A549 (cell line): Measurements from ENCODE around the gene ACTR6. TPM values are rescaled to one million over a fixed set of nuclear protein-coding genes. Genes with fewer than 3 reads are reported as not detected.

Source experiments
- ATAC-seq, 2 experiments: fragments of 200-7000 bp in 1 of 2; fragments of >200 bp in 1 of 2; cut with Nextera tagmentation in 1 of 2; cut with Tn5 transposase in 1 of 2; 3 replicates each; pipeline versions ENCODE4 v1.8.0 to v1.9.1; 2018 to 2020; ENCODE audit warnings: mild to moderate bottlenecking in 1 of 2, moderate library complexity in 1 of 2
- CTCF ChIA-PET: fragments of 300-600 bp; sonication (Branson Sonifier 250); formaldehyde crosslinking; extraction: SDS; loops from one replicate; lab custom pipeline; 2021; ENCODE audit warnings: antibody characterized with exemption, inconsistent platforms; lab: Yijun Ruan, JAX
- POLR2A ChIA-PET: fragments of 350-600 bp; formaldehyde crosslinking; extraction: SDS; loops from one replicate; lab custom pipeline; 2021; ENCODE audit warnings: antibody characterized with exemption, inconsistent platforms; lab: Yijun Ruan, JAX
- DNase-seq, 2 experiments: peaks; one replicate each; pipeline versions ENCODE4 v3.0.0 to v3.0.0-alpha.2; 2011 to 2016; ENCODE audit warnings: low read depth in 1 of 2, low spot score in 1 of 2
- FAIRE-seq: peaks from 2 replicates; lab custom pipeline; 2011; peaks lifted over from hg19 to GRCh38; lab: Jason Lieb, UNC
- H3K27ac ChIP-seq, 2 experiments: fragments of >200 bp; sonication (Bioruptor Twin); formaldehyde crosslinking; 3 replicates each; pipeline ENCODE4 v1.5.1; 2016 to 2017
- H3K4me1 ChIP-seq: fragments of >200 bp; sonication (Bioruptor Twin); formaldehyde crosslinking; 3 replicates; pipeline ENCODE4 v1.6.1; 2016
- H3K4me2 ChIP-seq: fragments of >200 bp; sonication (Bioruptor Twin); formaldehyde crosslinking; 3 replicates; pipeline ENCODE4 v1.6.1; 2016
- H3K4me3 ChIP-seq: fragments of >200 bp; sonication (Bioruptor Twin); formaldehyde crosslinking; 3 replicates; pipeline ENCODE4 v1.5.1; 2016
- H3K9me3 ChIP-seq: fragments of >200 bp; sonication (Bioruptor Twin); formaldehyde crosslinking; 3 replicates; pipeline ENCODE4 v1.6.1; 2016
- ATOH8 ChIP-seq: fragments of 250-450 bp; sonication (Bioruptor Pico); IDR thresholded peaks from 2 replicates; pipeline ENCODE4 v1.5.0; 2020; ENCODE audit warnings: low read depth, mild to moderate bottlenecking, moderate library complexity
- BHLHE40 ChIP-seq: IDR thresholded peaks from 2 replicates; pipeline ENCODE4 v1.6.1; 2012; ENCODE audit warnings: low read depth, low read length, inconsistent platforms
- CBX8 ChIP-seq: fragments of 200-600 bp; sonication (generic); IDR thresholded peaks from 2 replicates; pipeline ENCODE4 v1.6.1; 2016
- CHD2 ChIP-seq: fragments of 150-350 bp; IDR thresholded peaks from 2 replicates; pipeline ENCODE4 v1.6.1; 2014; ENCODE audit warnings: low read length; ENCODE audit not compliant: partially characterized antibody
- CTCF ChIP-seq: fragments of >200 bp; sonication (Bioruptor Twin); formaldehyde crosslinking; IDR thresholded peaks from 3 replicates; pipeline ENCODE4 v1.5.1; 2016
- EHF ChIP-seq: fragments of 250-450 bp; sonication (Bioruptor Pico); IDR thresholded peaks from 2 replicates; pipeline ENCODE4 v1.5.0; 2020; ENCODE audit warnings: mild to moderate bottlenecking
- FOSL2 ChIP-seq, 2 experiments: fragments of 450-650 bp in 1 of 2; fragments of >200 bp in 1 of 2; sonication (Bioruptor Twin) in 1 of 2; formaldehyde crosslinking; IDR thresholded peaks; 2 replicates each; pipeline versions ENCODE4 v1.5.0 to v1.6.1; 2016 to 2020; ENCODE audit warnings: mild to moderate bottlenecking in 1 of 2, moderate library complexity in 1 of 2
- HEYL ChIP-seq: fragments of 250-450 bp; sonication (Bioruptor Pico); IDR thresholded peaks from 2 replicates; pipeline ENCODE4 v1.8.0; 2021; ENCODE audit warnings: mild to moderate bottlenecking, moderate library complexity
- HOXA7 ChIP-seq: fragments of 250-450 bp; sonication (Bioruptor Pico); IDR thresholded peaks from 2 replicates; pipeline ENCODE4 v1.5.0; 2020; ENCODE audit warnings: mild to moderate bottlenecking, moderate library complexity
- KDM1A ChIP-seq: fragments of 200-600 bp; sonication (generic); IDR thresholded peaks from 2 replicates; pipeline ENCODE4 v1.6.1; 2016; ENCODE audit warnings: low read depth, mild to moderate bottlenecking
- MAFK ChIP-seq: fragments of 450-650 bp; IDR thresholded peaks from 2 replicates; pipeline ENCODE4 v1.6.1; 2014; ENCODE audit not compliant: partially characterized antibody
- MYC ChIP-seq: IDR thresholded peaks from 2 replicates; pipeline ENCODE4 v1.6.1; 2012; ENCODE audit warnings: mild to moderate bottlenecking, inconsistent platforms, low read length, improper control_type of control experiment, borderline replicate concordance
- RARB ChIP-seq: fragments of 250-450 bp; sonication (Bioruptor Pico); IDR thresholded peaks from 2 replicates; pipeline ENCODE4 v1.8.0; 2021; ENCODE audit warnings: mild to moderate bottlenecking, moderate library complexity
- REST ChIP-seq: fragments of 200-600 bp; sonication (generic); IDR thresholded peaks from 2 replicates; pipeline ENCODE4 v1.6.1; 2016; ENCODE audit warnings: antibody characterized with exemption, mild to moderate bottlenecking, moderate library complexity
- RNF2 ChIP-seq: fragments of 200-600 bp; sonication (generic); IDR thresholded peaks from 2 replicates; pipeline ENCODE4 v1.6.1; 2016; ENCODE audit warnings: low read depth, mild to moderate bottlenecking, antibody characterized with exemption, moderate library complexity, borderline replicate concordance
- SMC3 ChIP-seq: fragments of >200 bp; sonication (Bioruptor Twin); formaldehyde crosslinking; IDR thresholded peaks from 3 replicates; pipeline ENCODE4 v1.6.1; 2018; ENCODE audit warnings: inconsistent platforms
- SREBF2 ChIP-seq: fragments of 450-650 bp; IDR thresholded peaks from 2 replicates; pipeline ENCODE4 v1.6.1; 2014; ENCODE audit warnings: mild to moderate bottlenecking, moderate library complexity
- TP53 ChIP-seq: fragments of 250-450 bp; sonication (Bioruptor Pico); IDR thresholded peaks from 2 replicates; pipeline ENCODE4 v1.5.0; 2021; ENCODE audit warnings: mild to moderate bottlenecking, moderate library complexity
- ZFP36 ChIP-seq: fragments of 450-650 bp; IDR thresholded peaks from 2 replicates; pipeline ENCODE4 v1.6.1; 2014; ENCODE audit warnings: borderline replicate concordance; ENCODE audit not compliant: partially characterized antibody
- ZSCAN20 ChIP-seq: fragments of 250-450 bp; sonication (Bioruptor Pico); IDR thresholded peaks from 2 replicates; pipeline ENCODE4 v1.8.0; 2022; ENCODE audit warnings: mild to moderate bottlenecking, moderate library complexity
- WGBS: methylation state at CpG from one replicate; pipeline ENCODE4 v1.1.6; 2017; ENCODE audit errors: missing lambda C conversion rate; 5-methylcytosine and 5-hydroxymethylcytosine counted together
- polyA plus RNA-seq, 4 experiments: library from polyadenylated mRNA; depleted of rRNA in 3 of 4; stranded (reverse); fragments of >200 nt; fragmentation: RNase III in 1 of 4; extraction: RNeasy Plus Mini Kit Qiagen cat#74134 plus additional on column Dnase treatment in 1 of 4; gene quantifications; 2 replicates in 3 of 4; 3 replicates in 1 of 4; pipeline ENCODE4 v1.2.3, GENCODE V29; 2011 to 2017
- TF ChIP-seq, protein P1 (sequence below): fragments of >200 bp; sonication (Bioruptor Twin); formaldehyde crosslinking; IDR thresholded peaks from 3 replicates; pipeline ENCODE4 v1.6.1; 2016
- TF ChIP-seq, protein P2 (sequence below): fragments of >200 bp; sonication (Bioruptor Twin); formaldehyde crosslinking; IDR thresholded peaks from 2 replicates; pipeline ENCODE4 v1.6.1; 2016
- TF ChIP-seq, protein P3 (sequence below): fragments of 250-450 bp; sonication (Bioruptor Pico); IDR thresholded peaks from 2 replicates; pipeline ENCODE4 v1.5.0; 2021; ENCODE audit warnings: mild to moderate bottlenecking, moderate library complexity, borderline replicate concordance
- TF ChIP-seq, protein P4 (sequence below): fragments of 450-650 bp; IDR thresholded peaks from 2 replicates; pipeline ENCODE4 v1.6.1; 2014; ENCODE audit warnings: antibody characterized with exemption

Gene ACTR6
- polyA plus RNA-seq, 2 of the 4 experiments (the other 2 are of a cell fraction), result 37.0 to 50.1 TPM

DNA sequence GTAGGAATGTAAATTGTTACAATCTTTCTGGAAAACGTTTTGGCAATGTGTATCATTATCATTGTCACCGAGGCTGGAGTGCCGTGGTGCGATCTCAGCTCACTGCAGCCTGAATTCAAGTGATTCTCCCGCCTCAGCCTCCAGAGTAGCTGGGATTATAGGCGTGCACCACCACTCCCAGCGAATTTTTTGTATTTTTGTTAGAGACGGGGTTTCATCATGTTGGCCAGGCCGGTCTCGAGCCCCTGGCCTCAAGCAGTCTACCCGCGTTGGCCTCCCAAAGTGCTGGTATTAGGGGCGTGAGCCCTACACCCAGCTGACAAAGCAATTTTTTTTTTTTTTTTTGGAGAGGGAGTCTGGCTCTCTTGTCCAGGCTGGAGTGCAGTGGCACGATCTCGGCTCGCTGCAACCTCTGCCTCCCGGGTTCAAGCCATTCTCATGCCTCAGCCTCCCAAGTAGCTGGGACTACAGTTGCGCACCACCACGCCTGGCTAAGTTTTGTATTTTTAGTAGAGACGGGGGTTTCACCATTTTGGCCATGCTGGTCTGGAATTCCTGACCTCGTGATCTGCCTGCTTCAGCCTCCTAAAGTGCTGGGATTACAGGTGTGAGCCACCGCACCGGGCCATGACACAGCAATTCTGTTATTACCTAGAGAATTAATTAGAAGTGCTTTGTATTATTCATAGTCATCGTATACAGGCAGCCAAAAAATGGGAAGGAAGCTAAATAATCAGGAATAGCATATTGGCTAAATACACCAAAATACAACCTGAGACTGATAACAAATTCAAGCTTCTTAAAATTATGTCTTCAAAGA is 1.2 kb downstream of the ACTR6 start (continued):
- TF ChIP-seq, protein P1, sequence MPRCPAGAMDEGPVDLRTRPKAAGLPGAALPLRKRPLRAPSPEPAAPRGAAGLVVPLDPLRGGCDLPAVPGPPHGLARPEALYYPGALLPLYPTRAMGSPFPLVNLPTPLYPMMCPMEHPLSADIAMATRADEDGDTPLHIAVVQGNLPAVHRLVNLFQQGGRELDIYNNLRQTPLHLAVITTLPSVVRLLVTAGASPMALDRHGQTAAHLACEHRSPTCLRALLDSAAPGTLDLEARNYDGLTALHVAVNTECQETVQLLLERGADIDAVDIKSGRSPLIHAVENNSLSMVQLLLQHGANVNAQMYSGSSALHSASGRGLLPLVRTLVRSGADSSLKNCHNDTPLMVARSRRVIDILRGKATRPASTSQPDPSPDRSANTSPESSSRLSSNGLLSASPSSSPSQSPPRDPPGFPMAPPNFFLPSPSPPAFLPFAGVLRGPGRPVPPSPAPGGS, result no peak
- TF ChIP-seq, protein P2, sequence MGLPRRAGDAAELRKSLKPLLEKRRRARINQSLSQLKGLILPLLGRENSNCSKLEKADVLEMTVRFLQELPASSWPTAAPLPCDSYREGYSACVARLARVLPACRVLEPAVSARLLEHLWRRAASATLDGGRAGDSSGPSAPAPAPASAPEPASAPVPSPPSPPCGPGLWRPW, result no peak
- no peak for TF ChIP-seq CBX8
- no peak for TF ChIP-seq KDM1A

- H3K4me1 ChIP-seq, result peaks cover 1% of the 10 kb centered on the region; the same call in 1 of the 3 replicates
- DNase-seq, result no peak
- CTCF ChIA-PET, result interaction anchor here (1.1 kb wide), 1 partner anchor 69 kb away, joined by 4 read pairs; no protein-coding TSS in a partner anchor
- TF ChIP-seq HOXA7 (CRISPR knock-in tag) (no peak), EHF (CRISPR knock-in tag) (no peak), TP53 (CRISPR knock-in tag) (no peak), REST (no peak), CHD2 (no peak), HEYL (no peak)
- TF ChIP-seq, all 56 proteins: peak for 0
- no peak overlapping the region for H3K27ac ChIP-seq
- POLR2A ChIA-PET, result no interaction called here
- H3K4me2 ChIP-seq, result no peak overlapping the region
- ATAC-seq (no peak), FAIRE-seq (no peak)
- H3K4me3 ChIP-seq, result no peak overlapping the region
- 92% methylated on average over 2 of the region's 2 CpGs for WGBS
- no peaks in the 10 kb centered on the region for H3K9me3 ChIP-seq
These were observed 6.7 kb downstream of the ACTR6 start for GRCh38 chr12:100207311-100207710.

DNA sequence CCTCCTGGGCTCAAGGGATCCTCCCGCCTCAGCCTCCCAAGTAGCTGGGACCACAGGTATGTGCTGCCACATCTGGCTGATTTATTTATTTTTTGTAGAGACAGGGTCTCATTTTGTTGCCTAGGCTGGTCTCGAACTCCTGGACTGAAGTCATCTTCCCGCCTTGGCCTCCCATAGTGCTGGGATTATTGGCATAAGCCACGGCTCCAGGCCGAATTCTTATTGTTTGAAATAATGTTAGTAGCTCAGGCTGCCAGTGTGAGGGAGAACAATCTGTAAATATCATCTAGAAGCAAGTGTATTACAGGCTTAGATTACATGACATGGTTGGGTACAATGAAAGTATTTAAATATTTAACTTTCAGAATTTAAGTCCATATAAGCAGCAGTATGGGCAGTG is 8.2 kb downstream of the ACTR6 start:
- H3K4me3 ChIP-seq, result no peak overlapping the region
- no peak overlapping the region for H3K27ac ChIP-seq
- no peaks in the 10 kb centered on the region for H3K9me3 ChIP-seq
- no peaks in the 10 kb centered on the region for H3K4me1 ChIP-seq
- DNase-seq, result no peak
- H3K4me2 ChIP-seq, result no peak overlapping the region
- FAIRE-seq, result no peak
- ChIA-PET CTCF (no interaction called here), POLR2A (no interaction called here)
- no peak for ATAC-seq
- WGBS, result 92% methylated on average over 5 of the region's 5 CpGs
- TF ChIP-seq BHLHE40 (no peak), ZSCAN20 (CRISPR knock-in tag) (no peak), MYC (no peak), MAFK (no peak), RARB (no peak), RNF2 (no peak), ATOH8 (CRISPR knock-in tag) (no peak), ZFP36 (no peak), CTCF (no peak), SMC3 (no peak), SREBF2 (no peak), FOSL2 (IDR thresholded peaks at IDR 0.05) (no peak), FOSL2 (CRISPR knock-in tag; IDR thresholded peaks at IDR 0.05) (no peak)
- TF ChIP-seq, protein P3, sequence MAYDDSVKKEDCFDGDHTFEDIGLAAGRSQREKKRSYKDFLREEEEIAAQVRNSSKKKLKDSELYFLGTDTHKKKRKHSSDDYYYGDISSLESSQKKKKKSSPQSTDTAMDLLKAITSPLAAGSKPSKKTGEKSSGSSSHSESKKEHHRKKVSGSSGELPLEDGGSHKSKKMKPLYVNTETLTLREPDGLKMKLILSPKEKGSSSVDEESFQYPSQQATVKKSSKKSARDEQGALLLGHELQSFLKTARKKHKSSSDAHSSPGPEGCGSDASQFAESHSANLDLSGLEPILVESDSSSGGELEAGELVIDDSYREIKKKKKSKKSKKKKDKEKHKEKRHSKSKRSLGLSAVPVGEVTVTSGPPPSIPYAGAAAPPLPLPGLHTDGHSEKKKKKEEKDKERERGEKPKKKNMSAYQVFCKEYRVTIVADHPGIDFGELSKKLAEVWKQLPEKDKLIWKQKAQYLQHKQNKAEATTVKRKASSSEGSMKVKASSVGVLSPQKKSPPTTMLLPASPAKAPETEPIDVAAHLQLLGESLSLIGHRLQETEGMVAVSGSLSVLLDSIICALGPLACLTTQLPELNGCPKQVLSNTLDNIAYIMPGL (CRISPR knock-in tag), result no peak
- TF ChIP-seq, protein P4, sequence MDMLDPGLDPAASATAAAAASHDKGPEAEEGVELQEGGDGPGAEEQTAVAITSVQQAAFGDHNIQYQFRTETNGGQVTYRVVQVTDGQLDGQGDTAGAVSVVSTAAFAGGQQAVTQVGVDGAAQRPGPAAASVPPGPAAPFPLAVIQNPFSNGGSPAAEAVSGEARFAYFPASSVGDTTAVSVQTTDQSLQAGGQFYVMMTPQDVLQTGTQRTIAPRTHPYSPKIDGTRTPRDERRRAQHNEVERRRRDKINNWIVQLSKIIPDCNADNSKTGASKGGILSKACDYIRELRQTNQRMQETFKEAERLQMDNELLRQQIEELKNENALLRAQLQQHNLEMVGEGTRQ, result no peak
